Measurements from ENCODE around the gene C17orf75.

The C17orf75 gene

DNA sequence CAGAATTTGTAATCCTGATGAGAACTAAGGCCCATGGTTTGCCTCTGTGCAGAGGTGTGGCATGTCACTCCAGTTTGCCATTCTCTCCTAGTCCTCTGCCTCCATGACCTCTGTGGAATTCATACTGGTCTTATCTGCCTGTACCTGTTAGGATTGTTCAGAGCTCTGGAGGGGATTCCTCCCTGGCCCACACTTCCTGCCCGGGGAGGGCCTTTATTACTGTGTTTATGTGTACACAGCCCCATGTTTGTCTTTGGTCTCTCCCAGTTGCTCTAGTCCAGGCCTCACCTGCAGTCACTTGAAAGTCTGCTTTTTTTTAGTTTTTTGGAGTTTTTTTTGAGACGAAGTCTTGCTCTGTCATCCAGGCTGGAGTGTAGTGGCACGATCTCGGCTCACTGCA, 39.9 kb downstream of the C17orf75 start:
- TF ChIP-seq, protein P1, sequence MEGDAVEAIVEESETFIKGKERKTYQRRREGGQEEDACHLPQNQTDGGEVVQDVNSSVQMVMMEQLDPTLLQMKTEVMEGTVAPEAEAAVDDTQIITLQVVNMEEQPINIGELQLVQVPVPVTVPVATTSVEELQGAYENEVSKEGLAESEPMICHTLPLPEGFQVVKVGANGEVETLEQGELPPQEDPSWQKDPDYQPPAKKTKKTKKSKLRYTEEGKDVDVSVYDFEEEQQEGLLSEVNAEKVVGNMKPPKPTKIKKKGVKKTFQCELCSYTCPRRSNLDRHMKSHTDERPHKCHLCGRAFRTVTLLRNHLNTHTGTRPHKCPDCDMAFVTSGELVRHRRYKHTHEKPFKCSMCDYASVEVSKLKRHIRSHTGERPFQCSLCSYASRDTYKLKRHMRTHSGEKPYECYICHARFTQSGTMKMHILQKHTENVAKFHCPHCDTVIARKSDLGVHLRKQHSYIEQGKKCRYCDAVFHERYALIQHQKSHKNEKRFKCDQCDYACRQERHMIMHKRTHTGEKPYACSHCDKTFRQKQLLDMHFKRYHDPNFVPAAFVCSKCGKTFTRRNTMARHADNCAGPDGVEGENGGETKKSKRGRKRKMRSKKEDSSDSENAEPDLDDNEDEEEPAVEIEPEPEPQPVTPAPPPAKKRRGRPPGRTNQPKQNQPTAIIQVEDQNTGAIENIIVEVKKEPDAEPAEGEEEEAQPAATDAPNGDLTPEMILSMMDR (IDR thresholded peaks at IDR 0.05; ENCODE audit: low read depth, low read length) = no peak
- DNase-seq (ENCODE audit: extremely low read depth, low read depth) = no peak

DNA sequence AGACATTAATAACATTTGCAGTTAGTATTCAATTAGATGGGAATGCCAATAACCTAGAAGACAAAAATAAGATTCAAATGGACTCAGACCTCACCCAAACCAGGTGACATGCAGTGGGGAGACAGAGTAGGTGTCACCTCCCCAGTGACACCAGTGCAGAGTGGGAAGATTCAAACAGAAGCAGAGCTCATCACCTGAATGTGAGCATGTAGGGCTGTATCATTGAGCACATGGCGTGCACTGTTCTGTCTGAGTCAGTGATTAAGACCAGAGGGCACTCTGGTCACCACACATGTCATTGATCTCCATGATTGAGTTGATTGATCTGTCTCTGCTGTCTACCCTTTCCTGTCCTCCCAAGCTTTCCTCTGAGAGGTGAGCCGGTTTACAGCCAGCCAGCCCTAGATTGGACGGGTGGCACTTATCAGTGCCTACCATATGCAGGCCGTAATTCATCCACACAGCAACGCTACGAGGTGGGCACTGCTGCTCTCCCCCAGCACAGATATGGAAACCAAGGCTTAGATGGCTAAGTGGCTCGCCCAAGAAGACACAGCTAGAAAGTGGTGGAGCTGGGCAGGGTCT, 42.3 kb downstream of the C17orf75 start:
- DNase-seq (ENCODE audit: extremely low read depth, low read depth) = no peak

DNA sequence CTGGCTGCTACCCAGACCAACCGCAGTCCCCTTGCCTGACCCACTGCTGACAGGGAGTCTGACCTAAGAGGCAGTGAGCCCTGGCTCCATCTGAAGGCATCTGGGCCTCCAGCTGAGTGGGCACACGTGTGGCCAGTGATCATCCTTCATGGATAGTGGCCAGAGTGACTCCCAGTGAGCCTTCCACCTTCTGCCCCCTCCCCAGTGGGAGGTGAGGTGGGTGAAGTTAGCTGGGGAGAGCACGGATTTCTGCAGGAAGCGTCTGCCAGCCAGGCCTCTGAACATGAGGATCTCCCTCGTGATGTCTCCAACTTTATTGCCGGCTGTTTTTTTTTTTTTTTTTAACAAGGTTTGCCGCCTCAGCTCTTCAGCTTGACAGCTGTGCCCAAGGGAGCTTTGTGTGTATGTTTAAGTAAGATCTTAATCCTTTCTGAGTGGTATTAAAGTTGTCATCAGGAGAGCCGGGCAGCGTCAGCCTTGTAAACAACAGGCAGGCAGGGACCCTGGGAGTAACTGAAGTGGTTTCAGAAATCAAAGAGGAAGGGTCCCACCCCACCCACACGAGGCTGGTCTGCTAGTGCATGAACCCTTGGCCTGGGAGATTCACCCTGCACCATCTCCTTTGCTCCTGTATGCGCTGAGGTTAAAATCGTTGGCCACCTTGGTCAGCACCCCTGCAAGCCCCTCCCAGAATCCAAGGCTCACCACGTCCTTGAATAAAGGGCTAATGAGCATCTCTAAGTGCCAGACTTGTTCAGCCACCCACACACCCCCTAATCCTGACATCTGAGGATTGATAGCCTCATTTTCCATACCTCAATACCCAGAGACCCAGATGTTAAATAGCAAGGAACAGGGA, 43.0 kb downstream of the C17orf75 start:
- no peak for DNase-seq (ENCODE audit: extremely low read depth, low read depth)
- TF ChIP-seq, protein P1 (IDR thresholded peaks at IDR 0.05; ENCODE audit: low read depth, low read length) = no peak

More for the DNA sequence above, 42.3 kb downstream of the C17orf75 start:
- TF ChIP-seq, protein P1 (IDR thresholded peaks at IDR 0.05; ENCODE audit: low read depth, low read length) = no peak

DNA sequence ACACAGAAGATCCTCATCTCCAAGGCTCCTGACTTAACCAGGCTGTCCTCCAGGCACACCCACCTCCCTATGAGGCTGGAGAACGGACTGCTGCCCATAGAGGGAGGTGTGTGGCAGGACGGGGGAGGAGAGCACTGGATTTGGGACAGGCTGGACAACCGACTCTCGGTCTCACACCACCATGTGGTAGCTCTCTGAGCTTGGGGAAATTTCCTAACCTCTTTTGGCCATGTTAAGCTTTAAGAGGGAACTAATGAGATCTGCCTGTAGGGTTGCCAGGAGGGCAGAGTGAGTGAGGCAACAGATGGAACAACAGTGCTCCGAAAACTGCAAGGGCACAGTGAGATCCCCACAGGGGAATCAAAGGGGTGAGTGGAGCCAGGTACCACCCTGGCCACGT, 43.7 kb downstream of the C17orf75 start:
- DNase-seq (ENCODE audit: extremely low read depth, low read depth) = no peak
- TF ChIP-seq, protein P1 (IDR thresholded peaks at IDR 0.05; ENCODE audit: low read depth, low read length) = no peak

DNA sequence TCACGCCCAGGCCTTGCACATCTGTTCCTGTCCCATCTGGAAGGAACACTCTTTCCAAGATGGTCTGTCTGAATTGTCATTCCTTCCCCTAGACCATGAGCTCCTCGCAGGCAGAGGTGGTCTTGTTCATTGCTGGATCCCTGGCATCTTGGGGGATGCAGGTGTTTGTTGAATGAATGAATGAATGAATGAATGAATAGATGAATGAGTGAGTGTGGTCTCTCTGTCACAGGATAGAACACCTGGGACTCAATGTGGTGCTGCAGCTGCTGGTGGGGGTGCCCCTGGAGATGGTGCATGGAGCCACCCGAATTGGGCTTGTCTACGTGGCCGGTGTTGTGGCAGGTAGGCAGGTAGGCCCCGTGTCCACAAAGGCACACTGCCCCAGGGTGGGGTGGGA, 44.1 kb downstream of the C17orf75 start:
- TF ChIP-seq, protein P1 (IDR thresholded peaks at IDR 0.05; ENCODE audit: low read depth, low read length) = no peak
- DNase-seq (ENCODE audit: extremely low read depth, low read depth) = no peak

DNA sequence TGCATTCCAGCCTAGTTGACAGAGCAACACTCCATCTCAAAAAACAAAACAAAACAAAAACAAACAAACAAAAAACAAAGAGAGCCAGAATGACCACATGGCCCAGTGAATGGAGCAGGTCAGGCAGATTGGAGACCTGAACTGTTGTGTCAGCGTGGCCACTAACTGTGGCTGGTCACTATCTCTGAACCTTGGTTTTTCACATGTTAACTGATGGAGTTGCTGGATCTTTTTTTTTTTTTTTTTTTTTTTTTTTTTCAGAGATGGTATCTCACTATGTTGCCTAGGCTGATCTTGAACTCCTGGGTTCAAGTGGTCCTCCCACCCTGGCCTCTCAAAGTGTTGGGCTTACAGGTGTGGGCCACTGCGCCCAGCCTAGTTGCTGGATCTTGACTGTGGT, 44.5 kb downstream of the C17orf75 start:
- no peak for DNase-seq (ENCODE audit: extremely low read depth, low read depth)

DNA sequence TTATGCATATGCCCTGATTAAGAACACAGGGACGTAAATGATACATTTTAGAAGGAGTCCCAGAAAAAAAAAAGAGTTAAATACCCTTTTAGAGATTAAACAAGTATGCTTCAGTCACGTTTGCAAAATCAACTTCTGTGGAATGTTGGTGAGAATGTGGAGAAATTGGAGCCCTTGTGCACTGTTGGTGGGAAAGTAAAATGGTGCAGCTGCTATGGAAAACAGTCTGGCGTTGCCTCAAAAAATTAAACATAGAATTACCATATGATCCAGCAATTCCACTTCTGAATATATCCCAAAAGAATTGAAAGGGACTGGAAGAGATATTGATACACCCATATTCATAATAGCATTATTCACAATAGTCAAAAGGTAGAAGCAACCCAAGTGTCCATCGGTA, 49.9 kb downstream of the C17orf75 start:
- DNase-seq (ENCODE audit: extremely low read depth, low read depth) = no peak
- TF ChIP-seq, protein P1 (IDR thresholded peaks at IDR 0.05; ENCODE audit: low read depth, low read length) = no peak

More for the DNA sequence above, 44.5 kb downstream of the C17orf75 start:
- TF ChIP-seq, protein P1 (IDR thresholded peaks at IDR 0.05; ENCODE audit: low read depth, low read length) = no peak

All from AG09319 (cell line).